ENCODE measurements around the gene TRAF2.

The TRAF2 gene

GRCh38 chr9:136930014-136930413, 43.7 kb downstream of the TRAF2 start:
- DNase-seq (ENCODE audit: insufficient read length, low spot score) (no peak), FAIRE-seq (no peak)
- no peak for TF ChIP-seq CTCF (IDR thresholded peaks at IDR 0.05; ENCODE audit: insufficient read depth, missing control alignments)

- no peak for TF ChIP-seq CTCF (IDR thresholded peaks at IDR 0.05; ENCODE audit: insufficient read depth, missing control alignments)
- FAIRE-seq (no peak), DNase-seq (ENCODE audit: insufficient read length, low spot score) (no peak)
These were observed 45.4 kb downstream of the TRAF2 start for GRCh38 chr9:136931611-136932130.

GRCh38 chr9:136934277-136934676, 48.0 kb downstream of the TRAF2 start:
- no peak for FAIRE-seq
- DNase-seq (ENCODE audit: insufficient read length, low spot score), result no peak
- no peak for TF ChIP-seq CTCF (IDR thresholded peaks at IDR 0.05; ENCODE audit: insufficient read depth, missing control alignments)

- no peak for TF ChIP-seq CTCF (IDR thresholded peaks at IDR 0.05; ENCODE audit: insufficient read depth, missing control alignments)
- DNase-seq (ENCODE audit: insufficient read length, low spot score) (no peak), FAIRE-seq (no peak)
These were observed 49.3 kb downstream of the TRAF2 start for GRCh38 chr9:136935651-136936050.

DNA sequence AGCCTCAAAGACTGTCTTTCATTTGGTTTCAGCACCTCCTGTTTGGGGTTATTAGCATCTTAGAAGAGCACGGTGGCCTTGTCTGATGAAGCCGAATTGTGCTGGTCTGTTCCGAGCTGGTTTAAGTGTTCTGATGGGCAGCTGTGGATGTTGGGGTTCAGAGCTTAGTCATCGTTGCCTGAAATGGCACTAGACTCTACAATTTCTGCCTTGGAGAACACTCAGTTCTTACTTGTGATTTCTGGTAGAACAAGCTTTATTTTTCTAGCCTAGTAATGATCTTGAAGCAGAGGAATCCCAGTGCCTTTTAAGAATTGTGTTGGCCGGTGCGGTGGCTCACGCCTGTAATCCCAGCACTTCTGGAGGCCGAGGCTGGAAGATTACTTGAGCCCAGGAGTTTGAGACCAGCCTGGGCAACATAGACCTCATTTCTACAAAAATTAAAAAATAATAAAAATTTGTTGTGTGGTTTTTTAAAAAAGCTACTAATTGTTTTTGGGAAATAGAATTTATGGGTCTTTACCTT, 50.4 kb downstream of the TRAF2 start:
- no peak for DNase-seq (ENCODE audit: insufficient read length, low spot score)
- no peak for FAIRE-seq

DNA sequence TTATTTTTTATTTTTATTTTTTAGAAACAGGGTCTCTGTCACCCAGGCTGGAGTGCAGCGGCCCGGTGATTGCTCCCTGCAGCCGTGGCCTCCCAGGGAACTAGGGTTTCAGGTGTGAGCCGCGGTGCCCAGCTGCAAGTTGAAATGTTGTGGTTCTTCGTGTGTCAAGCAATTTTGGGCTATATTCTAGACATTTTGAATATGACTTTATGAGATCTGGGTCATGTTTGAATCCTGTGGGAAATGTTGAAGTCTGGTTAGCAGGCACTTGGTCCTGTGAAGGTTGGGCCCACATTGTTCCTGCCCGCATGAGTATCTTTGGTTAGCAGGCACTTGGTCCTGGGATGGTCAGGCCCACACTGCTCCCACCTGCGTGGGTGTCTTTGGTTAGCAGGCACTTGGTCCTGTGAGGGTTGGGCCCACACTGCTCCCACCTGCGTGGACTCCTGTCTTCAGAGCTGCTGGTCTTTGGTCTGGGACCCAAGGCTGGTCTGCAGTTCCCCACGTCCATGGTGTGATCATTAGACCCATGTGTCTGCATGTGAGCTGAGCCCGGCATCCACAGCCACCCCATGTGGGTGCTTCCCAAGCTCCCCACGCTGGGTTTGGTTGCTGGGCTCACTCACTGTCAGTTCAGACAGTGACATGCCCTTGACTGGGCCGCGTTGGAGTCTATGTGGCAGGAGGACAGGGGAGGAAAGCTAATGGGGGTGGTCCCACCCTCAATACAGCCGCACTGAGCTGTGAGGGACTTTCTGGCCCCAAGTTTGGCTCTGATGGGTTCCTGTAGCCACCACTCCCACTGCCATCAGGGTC, 51.1 kb downstream of the TRAF2 start:
- FAIRE-seq (no peak), DNase-seq (ENCODE audit: insufficient read length, low spot score) (no peak)
- TF ChIP-seq CTCF (IDR thresholded peaks at IDR 0.05; ENCODE audit: insufficient read depth, missing control alignments), result no peak

More for the DNA sequence above, 50.4 kb downstream of the TRAF2 start:
- TF ChIP-seq CTCF (IDR thresholded peaks at IDR 0.05; ENCODE audit: insufficient read depth, missing control alignments), result no peak
